Endothelial cell of umbilical vein (primary cell): ENCODE measurements around the gene USH1G. TPM values are rescaled to one million over a fixed set of nuclear protein-coding genes. Genes with fewer than 3 reads are reported as not detected.
A peak's percentile ranks its signal among the peaks of the same experiment; 100 is the strongest.

Source experiments
- BruUV-seq: library from RNA; stranded (reverse); fragments of 400-500 nt; replicated peaks from 2 replicates; lab custom pipeline; 2021; lab: Mats Ljungman, UMichigan
- CTCF ChIA-PET: fragments of 300-600, 350-600 bp; sonication (Branson Sonifier 250); formaldehyde crosslinking; loops from one replicate; lab custom pipeline; 2021; ENCODE audit warnings: antibody characterized with exemption, inconsistent platforms; lab: Charles Lee
- POLR2A ChIA-PET: fragments of 300-600, 350-600 bp; sonication (Branson Sonifier 250); formaldehyde crosslinking; loops from one replicate; lab custom pipeline; 2021; ENCODE audit warnings: antibody characterized with exemption, inconsistent platforms; lab: Charles Lee
- DNase-seq: peaks from one replicate; pipeline ENCODE4 v3.0.0-alpha.2; 2011; ENCODE audit warnings: low read depth, low spot score
- FAIRE-seq: peaks from 2 replicates; lab custom pipeline; 2011; peaks lifted over from hg19 to GRCh38; lab: Jason Lieb, UNC
- H2AFZ ChIP-seq: 2 replicates; pipeline ENCODE4 v1.6.0; 2012; ENCODE audit warnings: low read depth, low read length, control low read depth, inconsistent platforms
- H3K27ac ChIP-seq: 2 replicates; pipeline ENCODE4 v1.5.1; 2011; ENCODE audit warnings: low read depth, mild to moderate bottlenecking, control low read depth, low read length, moderate library complexity; ENCODE audit not compliant: insufficient read depth
- H3K27me3 ChIP-seq, 2 experiments: 2 replicates each; pipeline versions ENCODE4 v1.6.0 to v1.6.1; 2011; ENCODE audit warnings: low read length in 2 of 2, mixed read lengths in 1 of 2; ENCODE audit not compliant: control insufficient read depth in 2 of 2, insufficient read depth in 2 of 2
- H3K36me3 ChIP-seq, 2 experiments: 2 replicates in 1 of 2; 3 replicates in 1 of 2; pipeline ENCODE4 v1.5.1; 2011; ENCODE audit warnings: low read length in 2 of 2, mild to moderate bottlenecking in 1 of 2, moderate library complexity in 1 of 2; ENCODE audit not compliant: control insufficient read depth in 2 of 2, insufficient read depth in 2 of 2; ENCODE audit errors: extremely low read depth in 1 of 2
- H3K4me1 ChIP-seq: 3 replicates; pipeline ENCODE4 v1.5.1; 2011; ENCODE audit warnings: mild to moderate bottlenecking, low read length; ENCODE audit not compliant: control insufficient read depth, insufficient read depth; ENCODE audit errors: extremely low read depth
- H3K4me2 ChIP-seq: 2 replicates; pipeline ENCODE4 v1.6.1; 2011; ENCODE audit warnings: low read length, control low read depth, mixed read lengths; ENCODE audit not compliant: insufficient read depth
- H3K4me3 ChIP-seq, 3 experiments: fragments of 200-600 bp in 1 of 3; sonication (generic), shearing (Covaris generic) in 1 of 3; replicated peaks in 1 of 3; 2 replicates each; pipeline ENCODE4 v1.5.1; 2011 to 2016; ENCODE audit warnings: control low read depth in 3 of 3, low read length in 3 of 3, mild to moderate bottlenecking in 2 of 3, inconsistent platforms in 1 of 3, low read depth in 1 of 3, moderate library complexity in 1 of 3; ENCODE audit not compliant: insufficient read depth in 1 of 3
- H3K79me2 ChIP-seq: 2 replicates; pipeline ENCODE4 v1.6.0; 2012; ENCODE audit warnings: low read length, inconsistent platforms; ENCODE audit not compliant: control insufficient read depth, insufficient read depth
- H3K9ac ChIP-seq: replicated peaks from 2 replicates; pipeline ENCODE3; 2011; ENCODE audit warnings: low read length, control low read depth; ENCODE audit not compliant: insufficient read depth; ENCODE audit errors: extremely low read depth
- H3K9me1 ChIP-seq: replicated peaks from 3 replicates; pipeline ENCODE4 v1.6.0; 2011; ENCODE audit warnings: mild to moderate bottlenecking, low read length; ENCODE audit not compliant: control insufficient read depth, insufficient read depth; ENCODE audit errors: extremely low read depth
- H3K9me3 ChIP-seq: replicated peaks from 2 replicates; pipeline ENCODE4 v1.5.1; 2012; ENCODE audit warnings: low read length, inconsistent platforms; ENCODE audit not compliant: control insufficient read depth, insufficient read depth
- H4K20me1 ChIP-seq: replicated peaks from 2 replicates; pipeline ENCODE3; 2011; ENCODE audit warnings: mild to moderate bottlenecking, low read length; ENCODE audit not compliant: control insufficient read depth, insufficient read depth; ENCODE audit errors: extremely low read depth
- EZH2 ChIP-seq: IDR thresholded peaks from 2 replicates; pipeline ENCODE4 v1.6.1; 2012; ENCODE audit warnings: borderline replicate concordance, low read depth, mild to moderate bottlenecking, moderate library complexity, low read length, inconsistent platforms; ENCODE audit not compliant: severe bottlenecking
- GATA2 ChIP-seq: IDR thresholded peaks from 2 replicates; pipeline ENCODE4 v1.7.0; 2011; ENCODE audit warnings: low read depth, mild to moderate bottlenecking, moderate library complexity, mixed read lengths, low read length; ENCODE audit not compliant: insufficient read length, insufficient read depth
- MYC ChIP-seq: IDR thresholded peaks from one replicate; pipeline ENCODE4 v1.6.1; 2011; ENCODE audit warnings: mild to moderate bottlenecking, low read depth, low read length
- POLR2A ChIP-seq: IDR thresholded peaks from 2 replicates; pipeline ENCODE4 v1.6.1; 2012; ENCODE audit warnings: low read depth, mild to moderate bottlenecking, control low read depth, low read length
- POLR2AphosphoS5 ChIP-seq: IDR thresholded peaks from 2 replicates; pipeline ENCODE4 v1.6.1; 2012; ENCODE audit warnings: low read depth, mild to moderate bottlenecking, control low read depth, low read length, moderate library complexity; ENCODE audit not compliant: insufficient read depth
- dilution Hi-C: fragments of 300-500 bp; cut with MboI; formaldehyde crosslinking; loops from one replicate; pipeline ENCODE4 v1.15.0; 2019; ENCODE audit warnings: low sequenced_read_pairs; ENCODE audit not compliant: extremely low pct_ligation_motif_present
- intact Hi-C: fragments of 100-400 bp; cut with micrococcal nuclease; formaldehyde crosslinking; loops from one replicate; pipeline ENCODE4 v1.10.0; 2022
- polyA plus RNA-seq, 4 experiments: library from polyadenylated mRNA; depleted of rRNA in 3 of 4; stranded (reverse) in 3 of 4; unstranded in 1 of 4; fragments of >200 nt; gene quantifications; 2 replicates each; pipeline versions ENCODE4 v1.2.1 to v1.2.3, GENCODE V29; 2011 to 2012; ENCODE audit warnings: missing spikeins in 1 of 4
- total RNA-seq: library from RNA; stranded (reverse); gene quantifications from 2 replicates; pipeline ENCODE4 v1.2.3, GENCODE V29; 2021
- TF ChIP-seq, protein P1 (sequence below), 2 donors: IDR thresholded peaks; 1 replicate in 1 of 2; 2 replicates in 1 of 2; pipeline ENCODE4 v1.5.1; 2011; ENCODE audit warnings: low read length in 2 of 2, mild to moderate bottlenecking in 2 of 2, moderate library complexity in 2 of 2, control low read depth in 1 of 2, inconsistent platforms in 1 of 2, low read depth in 1 of 2; ENCODE audit not compliant: insufficient read depth in 1 of 2; ENCODE audit errors: extremely low read depth in 1 of 2

Gene USH1G
- total and polyA plus RNA-seq, 2 donors (not counting 3 experiments of a cell fraction or from before 2014, with no cell fraction given), result not detected

- Histone ChIP-seq H3K27ac (no peak overlapping the region), H3K36me3 (no peaks in the 10 kb centered on the region), H4K20me1 (no peaks in the 10 kb centered on the region), H3K4me1 (peaks cover 4% of the 10 kb centered on the region), H3K9me1 (no peaks in the 10 kb centered on the region), H3K79me2 (no peaks in the 10 kb centered on the region), H3K9ac (no peak overlapping the region), H3K27me3 (peaks cover 34 to 42% of the 10 kb centered on the region in 2 experiments), H3K9me3 (no peaks in the 10 kb centered on the region), H3K4me2 (no peak overlapping the region), H2AFZ (no peak overlapping the region), H3K4me3 (no peak overlapping the region)
- TF ChIP-seq POLR2A (no peak), MYC (no peak), EZH2 (peak; percentile 0), GATA2 (no peak), POLR2AphosphoS5 (no peak)
- TF ChIP-seq, protein P1, sequence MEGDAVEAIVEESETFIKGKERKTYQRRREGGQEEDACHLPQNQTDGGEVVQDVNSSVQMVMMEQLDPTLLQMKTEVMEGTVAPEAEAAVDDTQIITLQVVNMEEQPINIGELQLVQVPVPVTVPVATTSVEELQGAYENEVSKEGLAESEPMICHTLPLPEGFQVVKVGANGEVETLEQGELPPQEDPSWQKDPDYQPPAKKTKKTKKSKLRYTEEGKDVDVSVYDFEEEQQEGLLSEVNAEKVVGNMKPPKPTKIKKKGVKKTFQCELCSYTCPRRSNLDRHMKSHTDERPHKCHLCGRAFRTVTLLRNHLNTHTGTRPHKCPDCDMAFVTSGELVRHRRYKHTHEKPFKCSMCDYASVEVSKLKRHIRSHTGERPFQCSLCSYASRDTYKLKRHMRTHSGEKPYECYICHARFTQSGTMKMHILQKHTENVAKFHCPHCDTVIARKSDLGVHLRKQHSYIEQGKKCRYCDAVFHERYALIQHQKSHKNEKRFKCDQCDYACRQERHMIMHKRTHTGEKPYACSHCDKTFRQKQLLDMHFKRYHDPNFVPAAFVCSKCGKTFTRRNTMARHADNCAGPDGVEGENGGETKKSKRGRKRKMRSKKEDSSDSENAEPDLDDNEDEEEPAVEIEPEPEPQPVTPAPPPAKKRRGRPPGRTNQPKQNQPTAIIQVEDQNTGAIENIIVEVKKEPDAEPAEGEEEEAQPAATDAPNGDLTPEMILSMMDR (IDR thresholded peaks at IDR 0.05; ENCODE audit: extremely low read depth in 1 of 2, insufficient read depth in 1 of 2, low read depth in 1 of 2, low read length in 2 of 2), result no peak
- intact Hi-C loops, result loop anchor here (5.0 kb wide), 1 partner anchor 281 kb away; no protein-coding TSS in a partner anchor
- dilution Hi-C loops, result no loop called here
- DNase-seq, result no peak
- POLR2A ChIA-PET, result no interaction called here
- BruUV-seq, result no TSS peak
- CTCF ChIA-PET, result interaction anchor here (1.0 to 3.7 kb wide), 4 partner anchors 37 to 280 kb away, joined by 3 to 23 read pairs (median 7); partner anchors contain the start of gene HID1
- no peak for FAIRE-seq
These were observed 1.9 kb downstream of the USH1G start for GRCh38 chr17:74921026-74921681.
